GM19324 (cell line): ENCODE data around the gene PRKN.
"Not testable (repeated sequence)": the region's sequence is repeated elsewhere in the genome, so short reads cannot be mapped to it uniquely, and the experiment has no call there.

Experiments
- ATAC-seq: cut with Tn5 transposase; IDR thresholded peaks from one replicate; pipeline ENCODE4 v1.9.1; 2021; ENCODE audit warnings: mild to moderate bottlenecking, moderate library complexity; ENCODE audit not compliant: unreplicated experiment, low FRiP score

Gene PRKN

GRCh38 chr6:161901740-161902426, 825.7 kb downstream of the PRKN start:
- ATAC-seq: no peak

- ATAC-seq: no peak
Measured at GRCh38 chr6:161894436-161894835, 833.1 kb downstream of the PRKN start.

- ATAC-seq: no peak
Measured at GRCh38 chr6:161891542-161891941, 836.0 kb downstream of the PRKN start.

- ATAC-seq: no peak
Measured at GRCh38 chr6:161890832-161891297, 836.7 kb downstream of the PRKN start.

GRCh38 chr6:161890133-161890831, 837.3 kb downstream of the PRKN start:
- ATAC-seq: no peak

GRCh38 chr6:161889324-161889723, 838.2 kb downstream of the PRKN start:
- ATAC-seq: no peak

GRCh38 chr6:161886545-161886944, 841.0 kb downstream of the PRKN start:
- ATAC-seq: not testable (repeated sequence)

- no peak for ATAC-seq
Measured at GRCh38 chr6:161884782-161885181, 842.8 kb downstream of the PRKN start.

- ATAC-seq: no peak
Measured at GRCh38 chr6:161882196-161882765, 845.3 kb downstream of the PRKN start.

- no peak for ATAC-seq
Measured at GRCh38 chr6:161880056-161880455, 847.5 kb downstream of the PRKN start.

GRCh38 chr6:161876231-161876630, 851.3 kb downstream of the PRKN start:
- no peak for ATAC-seq

GRCh38 chr6:161870236-161870901, 857.2 kb downstream of the PRKN start:
- ATAC-seq: no peak

- ATAC-seq: no peak
Measured at GRCh38 chr6:161869491-161869890, 858.1 kb downstream of the PRKN start.

GRCh38 chr6:161866570-161866969, 861.0 kb downstream of the PRKN start:
- no peak for ATAC-seq

GRCh38 chr6:161861061-161861460, 866.5 kb downstream of the PRKN start:
- ATAC-seq: not testable (repeated sequence)

- ATAC-seq: no peak
Measured at GRCh38 chr6:161853657-161854056, 873.9 kb downstream of the PRKN start.

- not testable (repeated sequence) for ATAC-seq
Measured at GRCh38 chr6:161851486-161851885, 876.1 kb downstream of the PRKN start.

- no peak for ATAC-seq
Measured at GRCh38 chr6:161850562-161850961, 877.0 kb downstream of the PRKN start.

GRCh38 chr6:161847628-161848027, 879.9 kb downstream of the PRKN start:
- ATAC-seq: no peak

GRCh38 chr6:161844804-161845203, 882.8 kb downstream of the PRKN start:
- no peak for ATAC-seq

- ATAC-seq: no peak
Measured at GRCh38 chr6:161843066-161843465, 884.5 kb downstream of the PRKN start.
